ENCODE data around the gene RAC3.

The RAC3 gene

DNA sequence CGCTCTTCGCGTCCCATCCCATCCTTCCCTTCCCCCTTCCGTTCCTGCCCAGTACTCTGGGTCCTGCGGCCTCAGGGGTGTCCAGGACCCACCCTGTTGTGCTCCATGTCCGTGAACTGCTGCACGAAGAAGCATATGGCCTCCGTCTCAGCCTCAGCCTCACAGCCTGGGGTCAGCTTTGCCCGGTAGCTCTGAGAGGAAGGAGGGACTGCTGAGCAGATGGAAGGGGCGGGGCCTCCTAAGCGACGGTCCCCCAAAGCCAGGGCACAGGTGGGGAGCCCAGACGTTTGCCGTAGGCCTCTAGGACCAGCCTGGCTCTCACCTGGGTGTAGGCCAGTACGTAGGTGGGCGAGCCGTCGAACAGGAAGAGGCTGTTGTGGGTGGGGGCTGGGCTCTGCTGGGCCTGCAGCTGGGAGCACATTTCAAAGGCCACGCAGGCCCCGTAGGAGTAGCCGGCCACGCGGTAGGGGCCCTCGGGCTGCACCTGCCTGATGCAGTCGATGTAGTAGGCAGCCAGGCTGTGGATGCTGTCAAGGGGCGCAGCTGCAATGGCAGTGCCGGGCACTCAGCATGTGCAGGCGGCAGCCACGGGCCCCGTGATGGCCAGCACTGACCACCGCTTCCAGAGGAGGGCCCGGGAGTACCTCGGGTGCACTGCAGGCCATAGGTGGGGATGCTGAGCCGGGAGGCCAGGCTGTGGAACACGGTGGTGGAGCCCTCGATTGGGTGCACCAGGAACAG lies 48.7 kb downstream of the RAC3 start:
- H3K4me3 ChIP-seq (ENCODE audit: low read length): no peak overlapping the region
- TF ChIP-seq, protein P1, sequence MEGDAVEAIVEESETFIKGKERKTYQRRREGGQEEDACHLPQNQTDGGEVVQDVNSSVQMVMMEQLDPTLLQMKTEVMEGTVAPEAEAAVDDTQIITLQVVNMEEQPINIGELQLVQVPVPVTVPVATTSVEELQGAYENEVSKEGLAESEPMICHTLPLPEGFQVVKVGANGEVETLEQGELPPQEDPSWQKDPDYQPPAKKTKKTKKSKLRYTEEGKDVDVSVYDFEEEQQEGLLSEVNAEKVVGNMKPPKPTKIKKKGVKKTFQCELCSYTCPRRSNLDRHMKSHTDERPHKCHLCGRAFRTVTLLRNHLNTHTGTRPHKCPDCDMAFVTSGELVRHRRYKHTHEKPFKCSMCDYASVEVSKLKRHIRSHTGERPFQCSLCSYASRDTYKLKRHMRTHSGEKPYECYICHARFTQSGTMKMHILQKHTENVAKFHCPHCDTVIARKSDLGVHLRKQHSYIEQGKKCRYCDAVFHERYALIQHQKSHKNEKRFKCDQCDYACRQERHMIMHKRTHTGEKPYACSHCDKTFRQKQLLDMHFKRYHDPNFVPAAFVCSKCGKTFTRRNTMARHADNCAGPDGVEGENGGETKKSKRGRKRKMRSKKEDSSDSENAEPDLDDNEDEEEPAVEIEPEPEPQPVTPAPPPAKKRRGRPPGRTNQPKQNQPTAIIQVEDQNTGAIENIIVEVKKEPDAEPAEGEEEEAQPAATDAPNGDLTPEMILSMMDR (IDR thresholded peaks at IDR 0.05; ENCODE audit: insufficient read depth, low read depth, low read length, missing control alignments): no peak
- DNase-seq (ENCODE audit: low read depth): no peak

DNA sequence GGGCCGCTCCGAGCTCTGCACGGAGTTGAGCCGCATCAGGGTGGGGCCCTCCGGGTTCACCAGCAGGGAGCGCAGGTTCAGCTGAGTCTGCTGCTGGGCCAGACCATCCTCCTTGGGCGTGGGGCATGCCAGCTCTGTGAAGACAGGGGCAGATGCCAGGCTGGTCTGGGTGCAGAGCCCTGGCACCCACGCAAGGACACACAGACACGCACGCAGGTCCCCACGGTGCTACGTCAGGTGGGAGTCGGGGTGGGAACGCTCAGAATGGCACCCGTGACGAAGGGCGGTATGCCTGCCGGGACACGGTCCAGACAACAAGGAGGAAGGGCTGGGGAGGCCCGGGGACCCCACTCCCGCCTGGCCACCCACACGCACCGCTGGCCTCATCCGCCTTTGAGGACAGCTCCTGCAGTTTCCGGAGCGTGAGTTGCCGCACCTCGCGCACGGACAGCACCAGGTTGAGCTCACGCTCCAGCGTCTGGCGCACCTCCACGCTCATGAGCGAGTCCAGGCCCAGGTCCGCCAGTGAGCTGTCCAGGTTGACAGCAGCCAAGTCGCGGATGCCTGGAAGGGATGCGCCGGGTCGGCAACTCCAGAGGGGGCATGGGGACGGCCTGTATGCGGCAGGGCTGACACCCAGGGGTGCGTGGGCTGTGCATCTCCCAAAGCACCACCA lies 49.4 kb downstream of the RAC3 start:
- no peak overlapping the region for H3K4me3 ChIP-seq (ENCODE audit: low read length)
- TF ChIP-seq, protein P1 (IDR thresholded peaks at IDR 0.05; ENCODE audit: insufficient read depth, low read depth, low read length, missing control alignments): no peak
- DNase-seq (ENCODE audit: low read depth): no peak

DNA sequence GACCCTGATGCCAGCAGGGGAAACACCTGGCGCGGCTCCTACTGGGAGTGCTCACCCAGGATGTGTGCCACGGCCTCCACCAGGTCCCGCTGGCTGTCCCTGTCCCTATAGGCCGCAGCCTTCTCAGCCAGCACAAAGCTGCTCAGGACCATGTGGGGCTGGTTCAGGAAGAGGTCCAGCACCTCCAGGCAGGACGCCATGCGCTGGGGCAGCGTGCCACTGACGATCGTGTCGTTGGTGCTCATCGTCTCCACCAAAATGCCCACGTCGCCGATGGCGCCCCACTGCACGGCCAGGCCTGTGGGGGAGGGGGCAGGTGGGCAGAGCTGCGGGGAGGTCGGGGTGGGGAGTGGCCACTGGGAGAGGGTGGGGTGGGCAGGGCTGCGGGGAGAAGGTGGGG lies 50.1 kb downstream of the RAC3 start:
- no peak for DNase-seq (ENCODE audit: low read depth)
- no peak overlapping the region for H3K4me3 ChIP-seq (ENCODE audit: low read length)
- TF ChIP-seq, protein P1 (IDR thresholded peaks at IDR 0.05; ENCODE audit: insufficient read depth, low read depth, low read length, missing control alignments): no peak

DNA sequence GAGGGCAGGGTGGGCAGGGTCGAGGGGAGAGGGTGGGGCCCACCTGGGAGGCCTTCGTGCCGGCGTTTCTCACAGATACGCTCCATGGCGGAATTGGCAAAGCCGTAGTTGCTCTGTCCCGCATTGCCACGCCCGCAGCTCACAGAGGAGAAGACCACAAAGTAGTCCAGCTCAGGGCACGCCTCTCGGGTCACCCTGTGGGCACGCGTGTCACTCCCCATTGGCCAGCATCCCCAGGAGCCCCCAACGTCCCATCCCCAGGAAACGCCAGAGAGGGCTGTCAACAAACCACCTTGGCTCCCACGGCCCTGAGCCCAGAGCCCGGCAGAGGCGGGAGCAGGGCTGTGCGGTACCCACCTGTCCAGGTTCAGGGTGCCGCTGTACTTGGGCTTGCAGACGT lies 50.5 kb downstream of the RAC3 start:
- DNase-seq (ENCODE audit: low read depth): no peak
- H3K4me3 ChIP-seq (ENCODE audit: low read length): no peak overlapping the region
- TF ChIP-seq, protein P1 (IDR thresholded peaks at IDR 0.05; ENCODE audit: insufficient read depth, low read depth, low read length, missing control alignments): no peak

DNA sequence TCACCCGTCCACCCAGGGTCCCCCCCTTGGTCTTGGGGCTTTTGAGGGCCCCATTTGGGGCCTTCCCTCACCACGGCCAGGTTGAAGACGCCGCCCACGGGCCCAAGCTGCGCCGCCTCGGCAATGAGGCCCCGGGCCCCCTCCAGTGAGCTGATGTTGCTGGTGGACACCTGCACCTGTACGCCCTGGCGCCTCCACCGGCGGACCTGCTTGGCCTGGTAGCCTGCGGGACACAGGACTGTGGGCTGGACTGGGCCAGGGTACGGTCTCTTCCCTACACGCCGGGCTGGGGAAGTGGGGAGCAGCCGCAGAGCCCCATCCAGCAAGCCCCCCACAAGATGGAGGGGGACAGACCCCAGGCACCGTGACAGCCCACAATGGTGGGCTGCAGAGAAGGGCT lies 51.0 kb downstream of the RAC3 start:
- no peak overlapping the region for H3K4me3 ChIP-seq (ENCODE audit: low read length)
- TF ChIP-seq, protein P1 (IDR thresholded peaks at IDR 0.05; ENCODE audit: insufficient read depth, low read depth, low read length, missing control alignments): no peak
- DNase-seq (ENCODE audit: low read depth): no peak

DNA sequence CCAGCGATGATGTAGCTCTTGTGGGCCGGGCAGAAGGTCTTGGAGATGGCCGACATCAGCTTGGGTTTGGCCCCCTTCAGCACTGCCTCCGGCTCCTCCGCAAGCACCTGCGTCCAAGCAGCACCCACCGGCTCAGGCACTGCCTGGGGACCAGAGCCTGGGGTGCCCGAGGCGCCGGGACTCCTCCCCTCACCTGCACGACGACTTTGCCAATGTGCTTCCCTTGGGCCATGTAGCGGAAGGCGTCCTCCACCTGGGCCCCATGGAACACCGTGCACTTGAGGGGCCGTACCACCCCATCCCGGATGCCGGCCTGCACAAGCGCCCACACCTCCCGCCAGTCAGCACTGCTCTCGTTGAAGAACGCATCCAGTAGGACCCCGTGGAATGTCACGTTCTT lies 51.5 kb downstream of the RAC3 start:
- DNase-seq (ENCODE audit: low read depth): no peak
- TF ChIP-seq, protein P1 (IDR thresholded peaks at IDR 0.05; ENCODE audit: insufficient read depth, low read depth, low read length, missing control alignments): no peak
- H3K4me3 ChIP-seq (ENCODE audit: low read length): no peak overlapping the region
